ENCODE results near the gene ALDH16A1. TPM values are rescaled to one million over a fixed set of nuclear protein-coding genes. Genes with fewer than 3 reads are reported as not detected.

Gene ALDH16A1
- total and polyA plus RNA-seq, 4 experiments from 2014 or later = 28.4 to 40.1 (median 32.1) TPM

DNA sequence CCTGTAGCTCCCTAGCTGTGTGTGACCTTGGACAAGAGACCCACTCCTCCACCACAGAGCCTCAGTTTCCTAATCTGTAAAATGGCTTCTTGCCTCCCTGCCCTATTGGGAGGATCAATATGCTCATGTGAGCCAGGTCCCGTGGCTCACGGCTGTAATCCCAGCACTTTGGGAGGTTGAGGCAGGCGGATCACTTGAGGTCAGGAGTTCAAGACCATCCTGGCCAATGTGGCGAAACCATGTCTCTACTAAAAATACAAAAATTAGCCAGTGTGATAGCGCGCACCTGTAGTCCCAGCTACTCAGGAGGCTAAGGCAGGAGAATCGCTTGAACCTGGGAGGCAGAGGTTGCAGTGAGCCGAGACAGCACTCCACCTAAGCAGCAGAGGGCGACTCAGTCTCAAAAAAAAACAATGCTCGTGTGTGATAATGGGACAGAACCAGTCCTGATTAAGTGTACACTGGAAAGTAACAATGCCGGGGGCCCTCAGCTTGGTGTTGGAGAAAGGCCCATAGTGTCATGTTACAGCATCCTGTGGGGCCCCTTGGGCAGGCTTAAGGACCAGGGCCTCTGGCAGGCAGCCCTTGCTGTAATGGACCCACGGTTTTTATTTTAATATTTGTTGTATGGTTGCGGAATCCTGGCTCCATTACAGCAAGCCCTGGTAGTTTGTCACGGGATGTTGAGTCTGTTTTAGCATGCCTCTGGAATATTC lies 50.0 kb downstream of the ALDH16A1 start:
- intact Hi-C loops (cut with micrococcal nuclease) = loop anchor here (1.0 kb wide), 1 partner anchor 169 kb away; no protein-coding TSS in a partner anchor
- Mint-ChIP-seq H3K36me3 (peaks cover 26 to 29% of the 10 kb centered on the region in 2 donors), H3K9me3 (peaks cover 0 to 18% (median 0%) of the 10 kb centered on the region in 8 donors), H3K27me3 (no peaks in the 10 kb centered on the region), H3K27ac (peak overlapping the region; percentile 91 to 100 (median 99)), H3K4me1 (peaks cover 16 to 61% (median 33%) of the 10 kb centered on the region in 4 donors), H3K4me3 (peak overlapping the region; percentile 6 to 100 (median 36))
- Histone ChIP-seq H3K9me3 (ENCODE audit: control insufficient read depth in 1 of 2, low read length in 2 of 2) (no peaks in the 10 kb centered on the region), H3K27ac (ENCODE audit: low read depth, low read length) (peak overlapping the region; percentile 95), H3K36me3 (ENCODE audit: insufficient read depth, low read length) (peaks cover 22% of the 10 kb centered on the region), H3K4me3 (ENCODE audit: low read length in 2 of 2) (no peak overlapping the region), H3K27me3 (ENCODE audit: insufficient read depth, low read length) (no peaks in the 10 kb centered on the region), H3K4me1 (ENCODE audit: insufficient read depth, low read length) (peaks cover 52% of the 10 kb centered on the region)
- ChIA-PET POLR2A (ENCODE audit: partially characterized antibody) (interaction anchor here (0.7 to 2.3 kb wide), 16 partner anchors 9 to 178 kb away, joined by 3 to 14 read pairs (median 4); partner anchors contain the start of genes ALDH16A1, PIH1D1, RPL13A and RRAS), CTCF (ENCODE audit: partially characterized antibody) (interaction anchor here (0.6 to 2.7 kb wide), 15 partner anchors 9 to 183 kb away, joined by 3 to 14 read pairs (median 4); partner anchors contain the start of gene FLT3LG)
- peak; percentile 65 to 79 (median 74) for DNase-seq

DNA sequence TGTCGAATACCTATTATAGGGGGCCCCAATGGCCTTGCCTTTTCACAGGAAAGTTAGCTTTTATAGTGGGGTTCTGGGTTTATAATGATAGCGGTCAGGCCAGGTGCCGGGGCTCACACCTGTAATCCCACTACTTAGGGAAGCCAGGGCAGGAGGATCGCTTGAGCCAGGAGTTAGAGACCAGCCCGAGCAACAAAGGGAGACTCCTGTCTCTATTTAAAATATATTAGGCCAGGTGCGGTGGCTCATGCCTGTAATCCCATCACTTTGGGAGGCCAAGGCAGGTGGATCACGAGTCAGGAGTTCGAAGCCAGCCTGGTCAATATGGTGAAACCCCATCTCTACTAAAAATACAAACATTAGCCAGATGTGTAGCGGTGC lies 50.5 kb downstream of the ALDH16A1 start:
- Histone ChIP-seq H3K9me3 (ENCODE audit: control insufficient read depth in 1 of 2, low read length in 2 of 2) (no peaks in the 10 kb centered on the region), H3K4me3 (ENCODE audit: low read length in 2 of 2) (no peak overlapping the region), H3K36me3 (ENCODE audit: insufficient read depth, low read length) (peaks cover 16% of the 10 kb centered on the region), H3K4me1 (ENCODE audit: insufficient read depth, low read length) (peaks cover 47% of the 10 kb centered on the region), H3K27ac (ENCODE audit: low read depth, low read length) (peak overlapping the region; percentile 95), H3K27me3 (ENCODE audit: insufficient read depth, low read length) (no peaks in the 10 kb centered on the region)
- ChIA-PET CTCF (ENCODE audit: partially characterized antibody) (interaction anchor here (0.6 to 2.7 kb wide), 13 partner anchors 11 to 182 kb away, joined by 3 to 14 read pairs (median 4); partner anchors contain the start of gene FLT3LG), POLR2A (ENCODE audit: partially characterized antibody) (interaction anchor here (0.8 to 2.3 kb wide), 14 partner anchors 8 to 178 kb away, joined by 3 to 14 read pairs (median 6); partner anchors contain the start of genes ALDH16A1, PIH1D1 and RRAS)
- no peak for DNase-seq
- H3K4me3 Mint-ChIP-seq = no peak overlapping the region
- intact Hi-C loops (cut with micrococcal nuclease) = loop anchor here (1.0 kb wide), 1 partner anchor 169 kb away; no protein-coding TSS in a partner anchor
- H3K36me3 Mint-ChIP-seq = peaks cover 20 to 24% of the 10 kb centered on the region in 2 donors
- H3K4me1 Mint-ChIP-seq = peaks cover 16 to 56% (median 32%) of the 10 kb centered on the region in 4 donors
- no peaks in the 10 kb centered on the region for H3K27me3 Mint-ChIP-seq
- H3K27ac Mint-ChIP-seq = peak overlapping the region in 6 of 7 donors; percentile 47 to 100 (median 97)
- H3K9me3 Mint-ChIP-seq = peaks cover 0 to 17% (median 0%) of the 10 kb centered on the region in 8 donors

DNA sequence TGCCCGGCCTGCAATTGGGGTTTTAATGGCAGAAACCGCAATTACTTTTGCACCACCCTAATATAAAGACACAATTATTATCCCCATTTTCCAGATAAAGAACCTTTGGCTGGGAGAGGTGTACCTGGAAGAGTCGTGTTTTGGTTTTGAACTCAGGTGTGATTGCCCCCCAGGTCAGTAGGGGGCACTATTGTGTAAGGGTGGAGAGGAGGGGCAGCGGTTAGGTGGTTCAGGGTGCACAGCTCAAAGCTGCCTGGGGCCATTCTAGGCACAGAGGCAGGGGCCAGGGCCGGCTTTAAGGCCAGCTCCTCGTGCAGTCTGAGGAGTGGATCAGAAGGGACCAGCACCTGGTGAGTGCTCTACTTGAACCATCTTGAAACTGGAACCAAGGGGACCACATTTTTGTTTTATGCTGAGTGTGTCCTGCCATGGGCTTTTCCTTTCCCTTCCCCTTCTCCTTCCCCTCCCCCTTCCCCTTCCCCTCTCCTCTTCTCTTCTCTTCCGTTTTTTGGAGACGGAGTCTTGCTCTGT lies 53.6 kb downstream of the ALDH16A1 start:
- intact Hi-C loops (cut with micrococcal nuclease) = loop anchor here (1.0 kb wide), 3 partner anchors 41 to 174 kb away; no protein-coding TSS in a partner anchor
- no peaks in the 10 kb centered on the region for H3K27me3 Mint-ChIP-seq
- Histone ChIP-seq H3K27ac (ENCODE audit: low read depth, low read length) (no peak overlapping the region), H3K27me3 (ENCODE audit: insufficient read depth, low read length) (no peaks in the 10 kb centered on the region), H3K36me3 (ENCODE audit: insufficient read depth, low read length) (no peaks in the 10 kb centered on the region), H3K4me1 (ENCODE audit: insufficient read depth, low read length) (peaks cover 39% of the 10 kb centered on the region), H3K9me3 (ENCODE audit: control insufficient read depth in 1 of 2, low read length in 2 of 2) (no peaks in the 10 kb centered on the region), H3K4me3 (ENCODE audit: low read length in 2 of 2) (no peak overlapping the region)
- H3K4me1 Mint-ChIP-seq = peaks cover 17 to 38% (median 27%) of the 10 kb centered on the region in 4 donors
- H3K36me3 Mint-ChIP-seq = no peaks in the 10 kb centered on the region
- peak overlapping the region; percentile 50 to 91 (median 74) for H3K27ac Mint-ChIP-seq
- peak overlapping the region in 3 of 8 donors; percentile 20 to 32 (median 29) for H3K4me3 Mint-ChIP-seq
- peak; percentile 78 to 83 (median 80) for DNase-seq
- no peaks in the 10 kb centered on the region for H3K9me3 Mint-ChIP-seq
- ChIA-PET CTCF (ENCODE audit: partially characterized antibody) (interaction anchor here (0.9 to 3.0 kb wide), 7 partner anchors 23 to 175 kb away, joined by 3 to 38 read pairs (median 5); partner anchors contain the start of gene FLT3LG), POLR2A (ENCODE audit: partially characterized antibody) (interaction anchor here (0.7 to 3.4 kb wide), 11 partner anchors 11 to 171 kb away, joined by 3 to 20 read pairs (median 4); partner anchors contain the start of genes PRMT1, PRR12 and RPS11)

DNA sequence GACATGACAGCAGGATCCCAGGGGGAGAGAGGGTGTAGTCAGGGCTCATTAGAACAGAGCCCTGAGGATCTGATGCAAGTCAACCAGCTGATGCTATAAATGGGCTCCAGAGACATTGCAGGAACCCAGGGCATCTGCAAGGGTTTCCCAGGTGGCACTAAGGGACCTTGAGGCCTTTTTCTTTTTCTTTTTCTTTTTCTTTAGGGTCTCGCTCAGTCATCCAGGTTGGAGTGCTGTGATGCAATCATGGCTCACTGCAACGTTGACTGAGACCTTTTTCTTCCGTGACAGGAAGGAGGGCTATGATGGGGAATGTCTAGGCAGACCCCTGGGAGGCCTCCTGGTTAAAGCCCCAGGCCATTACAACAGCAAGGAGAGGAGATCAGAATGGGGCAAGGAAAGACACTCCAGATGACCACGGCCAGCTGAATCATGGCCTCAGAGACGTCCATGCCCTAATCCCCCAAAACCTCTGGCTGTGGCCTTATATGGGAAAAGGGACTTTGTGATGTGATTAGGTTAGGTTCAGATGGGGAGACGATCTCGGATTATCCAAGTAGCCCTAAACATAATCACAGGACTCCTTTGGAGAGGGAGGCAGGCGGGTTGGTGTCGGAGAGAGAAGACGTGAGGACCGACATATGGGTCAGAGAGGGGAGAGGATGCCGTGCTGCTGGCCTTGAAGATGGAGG lies 54.9 kb downstream of the ALDH16A1 start:
- Histone ChIP-seq H3K4me1 (ENCODE audit: insufficient read depth, low read length) (peaks cover 38% of the 10 kb centered on the region), H3K9me3 (ENCODE audit: control insufficient read depth in 1 of 2, low read length in 2 of 2) (no peaks in the 10 kb centered on the region), H3K36me3 (ENCODE audit: insufficient read depth, low read length) (no peaks in the 10 kb centered on the region), H3K27ac (ENCODE audit: low read depth, low read length) (no peak overlapping the region), H3K4me3 (ENCODE audit: low read length in 2 of 2) (no peak overlapping the region), H3K27me3 (ENCODE audit: insufficient read depth, low read length) (no peaks in the 10 kb centered on the region)
- Mint-ChIP-seq H3K36me3 (no peaks in the 10 kb centered on the region), H3K27ac (peak overlapping the region in 2 of 7 donors; percentile 37 to 58), H3K4me3 (no peak overlapping the region), H3K27me3 (no peaks in the 10 kb centered on the region), H3K4me1 (peaks cover 16 to 35% (median 23%) of the 10 kb centered on the region in 4 donors), H3K9me3 (no peaks in the 10 kb centered on the region)
- ChIA-PET CTCF (ENCODE audit: partially characterized antibody) (interaction anchor here (1.1 to 1.6 kb wide), 2 partner anchors 26 to 53 kb away, joined by 3 to 6 read pairs; no protein-coding TSS in a partner anchor), POLR2A (ENCODE audit: partially characterized antibody) (interaction anchor here (3.4 kb wide), 1 partner anchor 39 kb away, joined by 20 read pairs; no protein-coding TSS in a partner anchor)
- DNase-seq = no peak
- intact Hi-C loops (cut with micrococcal nuclease) = no loop called here

DNA sequence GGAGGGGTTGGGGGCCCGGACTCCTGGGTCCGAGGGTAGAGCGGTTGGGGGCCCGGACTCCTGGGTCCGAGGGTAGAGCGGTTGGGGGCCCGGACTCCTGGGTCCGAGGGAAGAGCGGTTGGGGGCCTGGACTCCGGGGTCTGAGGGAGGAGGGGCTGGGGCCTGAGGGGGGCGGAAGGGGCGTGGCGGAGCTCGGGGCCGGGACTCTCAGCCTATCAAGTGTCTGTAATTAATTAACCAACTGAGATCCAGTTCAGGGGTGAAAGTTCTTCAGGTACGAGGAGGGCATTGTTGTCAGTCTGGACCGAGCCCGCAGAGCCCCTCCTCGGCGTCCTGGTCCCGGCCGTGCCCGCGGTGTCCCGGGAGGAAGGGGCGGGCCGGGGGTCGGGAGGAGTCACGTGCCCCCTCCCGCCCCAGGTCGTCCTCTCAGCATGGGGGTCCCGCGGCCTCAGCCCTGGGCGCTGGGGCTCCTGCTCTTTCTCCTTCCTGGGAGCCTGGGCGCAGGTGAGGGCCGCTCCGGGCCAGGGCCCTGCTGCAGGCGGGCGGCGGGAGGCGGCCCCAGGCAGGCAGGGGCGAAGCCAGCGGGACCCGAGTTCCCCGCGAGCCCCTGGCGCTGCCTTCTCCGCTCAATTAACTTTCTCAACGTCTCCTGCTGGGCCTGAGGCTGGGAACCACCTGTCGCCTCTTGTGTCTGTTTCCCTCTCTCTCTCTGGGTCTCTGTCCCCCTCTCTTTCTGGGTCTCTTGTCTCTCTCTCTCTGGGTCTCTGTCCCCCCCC lies 60.1 kb downstream of the ALDH16A1 start:
- ChIA-PET POLR2A (ENCODE audit: partially characterized antibody) (interaction anchor here (0.6 to 2.2 kb wide), 9 partner anchors 10 to 67 kb away, joined by 3 to 8 read pairs (median 6); partner anchors contain the start of genes RCN3 and RPL13A), CTCF (ENCODE audit: partially characterized antibody) (interaction anchor here (1.1 to 3.3 kb wide), 5 partner anchors 8 to 62 kb away, joined by 3 to 26 read pairs (median 12); partner anchors contain the start of gene RCN3)
- Histone ChIP-seq H3K27ac (ENCODE audit: low read depth, low read length) (peak overlapping the region; percentile 55), H3K4me3 (ENCODE audit: low read length in 2 of 2) (peak overlapping the region; percentile 6 to 51), H3K27me3 (ENCODE audit: insufficient read depth, low read length) (no peaks in the 10 kb centered on the region), H3K9me3 (ENCODE audit: control insufficient read depth in 1 of 2, low read length in 2 of 2) (no peaks in the 10 kb centered on the region), H3K36me3 (ENCODE audit: insufficient read depth, low read length) (no peaks in the 10 kb centered on the region), H3K4me1 (ENCODE audit: insufficient read depth, low read length) (peaks cover 32% of the 10 kb centered on the region)
- no peaks in the 10 kb centered on the region for H3K9me3 Mint-ChIP-seq
- H3K4me3 Mint-ChIP-seq = peak overlapping the region; percentile 82 to 94 (median 88)
- intact Hi-C loops (cut with micrococcal nuclease) = no loop called here
- DNase-seq = no peak
- peaks cover 14 to 42% (median 25%) of the 10 kb centered on the region in 4 donors for H3K4me1 Mint-ChIP-seq
- H3K27me3 Mint-ChIP-seq = no peaks in the 10 kb centered on the region
- no peaks in the 10 kb centered on the region for H3K36me3 Mint-ChIP-seq
- peak overlapping the region in 6 of 7 donors; percentile 21 to 97 (median 88) for H3K27ac Mint-ChIP-seq

DNA sequence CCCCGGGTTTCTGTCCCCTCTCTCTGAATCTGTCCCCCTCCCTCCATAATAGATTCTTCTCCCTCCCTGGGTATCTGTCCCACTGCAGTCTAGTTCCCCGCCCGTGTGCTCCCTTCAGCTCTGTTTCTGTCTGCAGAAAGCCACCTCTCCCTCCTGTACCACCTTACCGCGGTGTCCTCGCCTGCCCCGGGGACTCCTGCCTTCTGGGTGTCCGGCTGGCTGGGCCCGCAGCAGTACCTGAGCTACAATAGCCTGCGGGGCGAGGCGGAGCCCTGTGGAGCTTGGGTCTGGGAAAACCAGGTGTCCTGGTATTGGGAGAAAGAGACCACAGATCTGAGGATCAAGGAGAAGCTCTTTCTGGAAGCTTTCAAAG lies 60.7 kb downstream of the ALDH16A1 start:
- H3K27ac ChIP-seq (ENCODE audit: low read depth, low read length) = peak overlapping the region; percentile 55
- intact Hi-C loops (cut with micrococcal nuclease) = no loop called here
- peaks cover 32% of the 10 kb centered on the region for H3K4me1 ChIP-seq (ENCODE audit: insufficient read depth, low read length)
- ChIA-PET POLR2A (ENCODE audit: partially characterized antibody) (interaction anchor here (0.7 to 2.2 kb wide), 8 partner anchors 10 to 66 kb away, joined by 3 to 8 read pairs (median 6); partner anchors contain the start of gene RCN3), CTCF (ENCODE audit: partially characterized antibody) (interaction anchor here (0.8 to 3.3 kb wide), 7 partner anchors 9 to 160 kb away, joined by 3 to 26 read pairs (median 5); partner anchors contain the start of gene RCN3)
- H3K9me3 ChIP-seq (ENCODE audit: control insufficient read depth in 1 of 2, low read length in 2 of 2) = no peaks in the 10 kb centered on the region
- no peaks in the 10 kb centered on the region for H3K36me3 ChIP-seq (ENCODE audit: insufficient read depth, low read length)
- no peaks in the 10 kb centered on the region for H3K27me3 ChIP-seq (ENCODE audit: insufficient read depth, low read length)
- H3K9me3 Mint-ChIP-seq = no peaks in the 10 kb centered on the region
- H3K36me3 Mint-ChIP-seq = no peaks in the 10 kb centered on the region
- peak overlapping the region; percentile 6 to 51 for H3K4me3 ChIP-seq (ENCODE audit: low read length in 2 of 2)
- H3K4me3 Mint-ChIP-seq = peak overlapping the region; percentile 82 to 94 (median 88)
- H3K4me1 Mint-ChIP-seq = peaks cover 14 to 41% (median 25%) of the 10 kb centered on the region in 4 donors
- H3K27me3 Mint-ChIP-seq = no peaks in the 10 kb centered on the region
- H3K27ac Mint-ChIP-seq = peak overlapping the region in 6 of 7 donors; percentile 21 to 97 (median 88)
- DNase-seq = no peak

Measured in CD4-positive, alpha-beta memory T cell (primary cell).